PFSK-1 (cell line): Measurements from ENCODE around the gene YWHAB.

ENCODE experiments used
- FOXP2 ChIP-seq: optimal IDR thresholded peaks from 2 replicates; pipeline ENCODE3; 2011; ENCODE audit warnings: borderline replicate concordance, control low read depth, inconsistent platforms; ENCODE audit not compliant: insufficient read depth; ENCODE audit errors: extremely low read length, extremely low read depth
- POLR2AphosphoS5 ChIP-seq: IDR thresholded peaks from 2 replicates; pipeline ENCODE4 v1.6.1; 2012; ENCODE audit warnings: low read depth, mild to moderate bottlenecking, control low read depth, low read length, moderate library complexity
- REST ChIP-seq, 2 experiments: IDR thresholded peaks; 2 replicates each; pipeline versions ENCODE4 v1.6.1 to v1.8.0; 2011 to 2012; ENCODE audit warnings: low read depth in 2 of 2, low read length in 2 of 2, control low read depth in 1 of 2, inconsistent platforms in 1 of 2, mild to moderate bottlenecking in 1 of 2, moderate library complexity in 1 of 2; ENCODE audit not compliant: insufficient read depth in 1 of 2
- SIN3A ChIP-seq: IDR thresholded peaks from 2 replicates; pipeline ENCODE4 v1.6.1; 2012; ENCODE audit warnings: mild to moderate bottlenecking, low read length, moderate library complexity, borderline replicate concordance; ENCODE audit not compliant: insufficient read depth
- TAF1 ChIP-seq: IDR thresholded peaks from 2 replicates; pipeline ENCODE4 v1.6.1; 2012; ENCODE audit warnings: low read length, control low read depth, borderline replicate concordance; ENCODE audit not compliant: insufficient read depth

Gene YWHAB

GRCh38 chr20:44955270-44955669 is 69.8 kb downstream of the YWHAB start:
- TF ChIP-seq REST (IDR thresholded peaks at IDR 0.05; ENCODE audit: insufficient read depth in 1 of 2, low read depth in 2 of 2, low read length in 2 of 2), result no peak
- TF ChIP-seq FOXP2, result no peak
- TF ChIP-seq POLR2AphosphoS5, result no peak
- no peak for TF ChIP-seq TAF1
- no peak for TF ChIP-seq SIN3A

GRCh38 chr20:44956410-44956809 is 70.9 kb downstream of the YWHAB start:
- TF ChIP-seq TAF1 (no peak), SIN3A (no peak), REST (IDR thresholded peaks at IDR 0.05; ENCODE audit: insufficient read depth in 1 of 2, low read depth in 2 of 2, low read length in 2 of 2) (no peak)
